ENCODE results near the gene SCFD2.
"Not testable (repeated sequence)": the region's sequence is repeated elsewhere in the genome, so short reads cannot be mapped to it uniquely, and the experiment has no call there.

The SCFD2 gene

DNA sequence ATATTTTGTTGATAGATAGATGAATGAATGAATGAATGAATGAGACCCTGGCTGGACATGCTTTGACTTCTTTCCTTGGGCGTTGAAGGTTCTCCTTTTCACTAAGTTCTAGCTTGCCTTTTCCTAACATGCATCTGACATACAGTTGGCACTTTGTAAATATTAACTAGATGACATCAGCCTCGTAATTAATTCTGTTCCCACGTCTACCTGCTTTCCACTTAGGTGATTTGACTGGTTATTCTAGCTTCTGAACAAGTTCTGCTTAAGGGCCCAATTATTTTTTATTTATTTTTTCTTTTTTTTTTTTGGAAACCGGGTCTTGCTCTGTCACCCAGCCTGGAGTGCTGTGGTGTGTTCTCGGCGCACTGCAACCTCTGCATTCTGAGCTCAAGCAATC lies 517.6 kb downstream of the SCFD2 start:
- no peak for DNase-seq (ENCODE audit: low read depth)

DNA sequence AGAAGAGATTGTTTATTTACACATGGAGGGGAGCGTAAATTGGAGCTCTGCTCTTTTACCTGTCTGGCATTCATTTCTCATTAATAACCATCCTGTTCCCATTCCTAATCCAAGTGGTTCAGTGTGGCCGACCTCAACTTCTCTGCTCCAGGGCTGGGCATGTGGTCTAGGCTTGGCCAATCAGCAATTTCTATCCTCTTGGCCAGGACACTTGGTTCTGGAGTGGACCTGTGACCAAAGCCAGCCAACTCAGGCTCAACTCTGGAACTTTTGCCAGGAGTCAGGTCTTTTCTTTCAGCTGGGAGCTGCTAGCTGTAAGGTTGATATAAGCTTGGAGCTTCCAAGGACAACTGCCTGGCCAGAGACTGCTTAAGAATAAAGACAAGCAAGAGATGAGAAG lies 519.4 kb downstream of the SCFD2 start:
- no peak for DNase-seq (ENCODE audit: low read depth)

DNA sequence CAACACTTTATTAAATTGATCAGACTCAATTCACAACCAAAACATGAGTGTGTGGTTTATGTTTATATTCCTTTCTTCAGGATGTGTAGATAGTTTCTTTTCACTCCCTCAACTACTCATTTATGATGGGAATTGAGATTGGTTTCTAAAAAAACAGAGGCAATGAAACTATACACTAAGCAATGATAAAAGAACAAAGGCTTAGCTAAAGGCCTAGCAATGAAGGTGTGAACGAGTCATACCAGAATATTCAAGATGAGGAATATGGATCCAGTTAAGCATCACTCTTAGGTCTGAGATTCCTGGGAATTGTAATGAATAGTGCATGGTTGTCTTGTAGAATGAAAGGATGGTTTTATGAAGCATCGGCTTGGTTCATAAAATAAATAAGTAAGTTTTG lies 521.3 kb downstream of the SCFD2 start:
- DNase-seq (ENCODE audit: low read depth), result no peak

DNA sequence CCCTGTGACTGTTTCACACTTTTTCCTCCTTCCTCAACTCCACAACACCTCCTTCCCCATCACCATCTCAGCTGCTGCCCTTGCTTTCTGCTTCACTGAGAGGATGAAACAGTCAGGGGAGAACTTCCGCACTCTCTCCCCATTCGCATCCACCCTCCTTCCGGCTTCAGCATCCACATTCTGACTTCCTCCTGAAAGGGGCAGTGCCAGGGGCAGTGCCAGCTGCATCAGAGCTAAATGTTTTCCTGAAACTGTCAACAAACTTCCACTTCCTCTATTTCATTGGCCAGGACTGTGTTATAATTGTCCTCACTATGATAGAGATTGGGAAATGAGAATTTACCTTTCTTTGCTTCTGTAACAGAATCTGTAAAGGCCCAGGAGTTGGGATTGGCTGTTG lies 521.9 kb downstream of the SCFD2 start:
- DNase-seq (ENCODE audit: low read depth), result no peak

DNA sequence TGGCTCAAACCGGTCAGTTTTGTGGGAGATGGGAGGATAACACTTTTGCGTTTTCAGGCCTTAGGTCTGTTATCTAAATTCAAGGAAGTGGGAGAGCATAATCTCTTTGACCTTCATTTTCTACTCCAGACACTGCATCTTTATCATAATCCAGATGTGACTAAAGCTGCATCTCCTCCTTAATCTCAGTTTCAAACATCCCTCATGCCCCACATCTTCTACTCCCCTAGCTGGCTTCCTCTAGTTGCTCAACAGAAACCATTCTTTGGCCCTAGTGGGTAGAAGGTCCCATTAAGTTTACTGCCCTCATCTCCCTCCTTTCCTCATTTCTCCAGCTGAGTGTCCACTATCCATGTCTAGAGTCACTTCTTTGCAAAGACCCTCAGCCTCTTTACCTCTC lies 522.5 kb downstream of the SCFD2 start:
- DNase-seq (ENCODE audit: low read depth), result no peak

DNA sequence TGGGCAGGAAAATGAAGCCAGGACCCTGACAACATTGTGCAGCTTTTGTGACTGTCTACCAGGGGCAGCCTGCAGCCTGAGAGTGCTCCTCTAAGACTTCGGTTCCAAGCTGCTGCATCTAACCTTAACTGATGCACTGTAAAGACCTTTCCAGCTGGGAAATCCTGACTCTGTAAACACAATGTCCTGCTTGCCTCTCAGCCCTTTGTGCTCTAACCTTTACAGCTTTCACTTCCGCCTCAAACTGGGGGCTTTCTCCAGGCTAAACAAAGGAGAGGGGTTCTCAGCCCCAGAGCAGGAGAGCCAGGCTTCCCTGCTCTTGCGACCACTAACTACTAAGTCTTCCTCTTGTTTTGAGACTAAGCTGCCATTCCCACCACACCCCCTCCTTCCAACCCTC lies 523.1 kb downstream of the SCFD2 start:
- DNase-seq (ENCODE audit: low read depth), result no peak

DNA sequence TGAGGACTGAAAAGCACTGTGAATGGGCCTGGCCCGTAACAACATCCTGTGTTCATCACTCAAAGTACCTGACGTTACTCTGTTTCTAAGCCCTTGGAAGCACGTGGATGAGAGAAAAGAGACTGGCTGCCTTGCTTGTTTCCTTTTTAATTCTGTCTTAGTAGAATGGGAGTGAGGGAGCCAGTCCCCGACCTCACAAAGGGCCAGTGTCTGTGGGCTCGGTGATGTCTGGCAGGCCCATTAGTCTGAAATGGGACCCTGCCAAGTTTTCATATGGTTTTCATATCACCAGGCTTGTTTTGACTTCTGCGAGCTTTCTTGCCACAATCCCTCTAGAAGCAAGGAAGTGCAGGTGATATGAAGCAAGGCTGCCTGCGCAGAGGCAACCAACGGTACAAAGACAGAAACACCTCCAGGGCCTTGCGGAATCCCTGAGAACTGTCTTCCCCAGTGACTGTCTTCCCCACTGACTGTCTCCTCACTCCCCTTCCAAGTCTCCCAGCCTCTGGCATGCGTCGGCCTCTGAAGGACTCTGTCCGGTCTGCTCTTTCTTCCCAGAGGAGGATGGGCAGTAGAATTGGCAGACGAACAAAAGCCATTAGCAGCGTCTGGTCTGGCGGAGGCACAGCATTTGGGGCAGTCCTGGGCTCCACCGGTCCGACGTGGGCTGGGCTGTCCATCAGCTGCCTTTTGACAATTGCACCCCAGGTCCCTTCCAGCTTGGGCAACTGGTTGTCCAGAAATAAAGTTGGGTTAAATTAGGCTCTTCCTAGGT lies 524.0 kb downstream of the SCFD2 start:
- DNase-seq (ENCODE audit: low read depth), result no peak

DNA sequence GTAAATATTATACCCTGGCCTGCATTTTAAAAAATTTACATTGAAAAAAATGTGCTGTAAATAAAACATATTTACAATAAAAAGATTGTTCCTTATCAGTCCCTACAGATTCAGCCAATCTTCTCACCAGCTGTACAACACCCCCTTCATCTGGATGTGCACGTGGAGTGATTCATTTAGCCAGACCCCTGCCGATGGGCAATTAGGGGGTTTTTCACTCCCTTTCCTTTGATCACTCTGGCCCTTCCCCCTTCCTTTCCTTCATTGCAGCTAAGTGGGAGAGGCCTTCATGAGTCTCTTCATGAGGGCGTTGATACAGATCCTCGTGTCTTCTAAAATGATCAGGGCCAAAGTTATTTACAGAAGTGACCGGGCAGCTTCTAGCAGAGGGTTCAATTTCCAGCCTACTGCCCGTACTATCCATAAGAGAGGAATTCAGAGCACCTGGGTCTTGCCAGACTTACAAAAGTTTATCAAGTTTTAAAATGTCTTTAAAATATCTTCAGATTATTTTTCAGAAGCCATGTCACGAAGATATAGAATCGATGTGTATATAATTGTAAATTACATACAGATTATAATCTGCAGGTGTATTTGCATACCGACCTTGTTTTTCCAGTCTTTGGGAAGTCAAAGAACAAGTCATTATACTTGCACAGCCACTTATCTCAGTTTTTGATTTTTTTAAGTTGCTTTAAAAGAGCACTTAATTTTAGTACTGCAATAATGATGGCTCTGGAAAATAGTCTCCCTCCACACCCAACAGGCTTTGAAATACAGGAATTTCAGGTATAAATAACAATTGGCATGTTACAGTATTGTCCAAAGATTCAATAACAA lies 525.1 kb downstream of the SCFD2 start:
- DNase-seq (ENCODE audit: low read depth), result no peak

DNA sequence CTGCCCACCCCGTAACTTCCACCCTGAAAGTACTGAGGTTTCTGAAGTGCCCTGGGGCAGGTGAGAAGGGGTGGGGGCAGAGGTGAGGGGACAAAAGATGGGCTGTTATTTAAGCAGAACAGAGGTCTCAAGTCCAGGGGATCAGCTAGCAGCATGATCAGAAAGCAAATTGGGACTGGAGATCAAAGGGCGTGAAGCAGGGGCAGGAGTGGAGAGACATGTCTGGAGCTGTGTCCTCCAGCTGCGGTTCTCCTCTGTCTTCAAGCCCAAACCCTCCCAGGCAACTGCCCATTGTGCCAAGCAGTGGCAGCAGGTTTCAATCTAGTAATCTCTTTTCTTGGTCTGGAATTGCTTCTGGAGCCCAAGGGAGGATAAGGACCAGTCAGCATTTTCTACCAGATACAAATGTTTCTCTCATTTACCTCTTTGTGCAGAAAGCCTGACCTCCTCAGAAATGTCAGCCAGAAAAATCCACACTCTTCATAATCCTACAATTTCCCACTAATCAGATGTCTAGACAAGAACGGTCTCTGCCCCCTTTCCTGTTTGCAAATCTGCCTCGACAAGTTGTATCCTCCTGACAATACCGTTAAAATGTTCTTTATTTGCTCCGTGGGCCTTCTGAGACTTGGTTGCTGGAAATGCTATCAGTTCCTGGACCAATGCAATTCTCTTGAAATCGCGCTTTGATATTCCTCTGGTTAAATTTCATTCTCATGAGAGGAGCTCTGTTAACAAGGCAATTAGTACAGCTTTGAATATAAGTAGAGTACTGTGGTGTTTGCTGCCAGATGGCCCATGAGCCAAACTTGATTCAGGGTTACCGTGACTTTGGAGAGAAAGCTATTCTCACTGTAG lies 526.9 kb downstream of the SCFD2 start:
- DNase-seq (ENCODE audit: low read depth), result no peak

DNA sequence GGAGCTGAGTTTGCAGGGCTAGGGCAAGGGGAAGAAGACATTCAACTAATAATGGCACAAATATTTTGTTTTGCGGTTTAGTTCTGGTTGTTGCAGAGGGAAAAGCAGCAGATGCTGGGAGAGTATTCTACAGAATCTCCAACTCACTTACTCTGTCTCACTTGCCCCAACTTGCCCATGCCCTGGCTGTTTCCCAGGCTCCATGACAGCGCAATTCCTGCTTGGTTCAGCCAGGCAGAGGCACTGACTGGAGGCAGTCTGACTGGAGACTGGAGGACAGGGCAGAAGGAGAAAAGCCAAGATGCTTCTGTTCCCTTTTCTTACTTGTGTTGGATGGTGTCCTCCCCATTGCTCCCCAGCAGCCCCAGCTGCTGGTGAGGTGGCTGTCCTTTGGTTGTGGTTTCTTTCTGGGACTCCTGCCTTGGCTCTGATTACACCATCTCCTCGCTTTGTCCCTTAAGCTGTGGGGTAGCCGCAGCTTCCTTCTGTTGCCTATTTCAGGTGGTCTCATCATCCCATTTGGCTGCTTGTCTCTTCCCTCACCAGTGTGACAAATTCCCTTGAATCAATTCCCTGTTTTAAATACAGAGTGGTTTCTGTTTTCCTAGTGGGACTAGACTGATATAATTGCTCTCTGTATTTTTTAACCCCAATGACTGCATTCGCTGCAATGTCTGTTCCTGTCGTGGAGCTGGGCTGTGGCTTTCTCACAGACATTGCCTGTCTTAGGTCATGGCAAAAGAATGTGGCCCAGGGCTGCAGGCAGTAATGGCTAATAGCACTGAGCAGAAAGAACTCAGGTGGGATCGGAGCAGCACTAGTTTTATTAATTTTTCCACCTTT lies 527.9 kb downstream of the SCFD2 start:
- DNase-seq (ENCODE audit: low read depth), result no peak

DNA sequence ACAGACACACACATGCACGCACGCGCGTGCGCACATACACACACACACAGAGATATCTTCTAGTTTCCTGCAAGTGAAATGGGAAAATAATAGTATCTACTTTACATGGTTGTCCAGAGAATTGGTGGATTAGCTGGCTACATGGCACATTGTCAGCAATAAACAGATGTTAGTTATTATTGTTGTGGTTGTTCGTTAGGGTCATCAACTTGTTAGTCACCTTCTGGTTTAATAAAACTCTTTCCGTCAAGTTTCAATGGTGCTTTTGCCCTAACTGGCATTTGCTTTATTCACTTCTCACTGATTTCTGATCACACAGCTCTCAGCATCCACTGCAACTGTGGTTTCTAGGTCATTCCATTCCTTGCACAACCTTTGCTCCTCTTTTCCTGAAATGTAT lies 529.2 kb downstream of the SCFD2 start:
- no peak for DNase-seq (ENCODE audit: low read depth)

DNA sequence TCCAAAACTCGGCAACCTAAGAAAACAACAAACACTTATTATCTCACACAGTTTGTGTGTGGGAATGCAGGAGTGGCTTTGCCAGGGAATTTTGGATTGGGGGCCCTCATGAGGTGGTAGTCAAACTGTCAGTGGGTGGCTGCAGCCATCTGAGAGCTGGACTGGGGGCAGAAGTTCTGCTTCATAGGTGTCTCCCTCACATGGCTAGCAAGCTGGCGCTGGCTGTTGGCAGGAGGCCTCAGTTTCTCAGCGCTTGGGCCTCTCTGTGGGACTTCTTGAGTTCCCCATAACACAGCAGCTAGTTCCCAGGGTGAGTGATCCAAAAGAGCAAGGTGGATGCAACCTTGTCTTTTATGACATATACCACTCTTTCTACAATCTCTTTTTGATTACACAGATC lies 529.7 kb downstream of the SCFD2 start:
- no peak for DNase-seq (ENCODE audit: low read depth)

DNA sequence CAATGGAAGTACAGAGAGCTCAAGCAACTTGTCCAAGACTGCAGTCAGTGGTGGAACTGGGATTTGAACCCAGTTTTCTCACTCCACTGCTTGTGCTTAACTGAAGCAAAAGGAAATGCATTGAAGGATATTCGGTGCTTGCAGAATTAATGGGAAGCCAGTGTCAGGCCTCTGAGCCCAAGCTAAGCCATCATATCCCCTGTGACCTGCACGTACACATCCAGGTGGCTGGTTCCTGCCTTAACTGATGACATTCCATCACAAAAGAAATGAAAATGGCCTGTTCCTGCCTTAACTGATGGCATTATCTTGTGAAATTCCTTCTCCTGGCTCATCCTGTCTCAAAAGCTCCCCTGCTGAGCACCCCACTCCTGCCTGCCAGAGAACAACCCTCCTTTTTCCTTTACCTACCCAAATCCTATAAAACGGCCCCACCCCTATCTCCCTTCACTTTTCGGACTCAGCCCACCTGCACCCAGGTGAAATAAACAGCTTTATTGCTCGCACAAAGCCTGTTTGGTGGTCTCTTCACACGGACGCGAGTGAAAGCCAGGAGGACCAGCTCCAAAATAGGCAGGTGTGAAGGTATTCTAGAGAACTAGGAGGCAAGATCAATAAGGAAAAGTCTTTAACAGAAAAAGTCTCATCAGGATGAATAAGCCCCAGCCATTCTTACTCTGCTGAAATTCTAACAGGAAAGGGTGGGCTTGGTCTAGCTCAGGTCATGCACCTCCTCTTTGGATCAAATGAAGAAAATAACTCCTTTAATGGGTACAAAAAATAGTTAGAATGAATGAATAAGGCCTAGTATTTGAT lies 531.0 kb downstream of the SCFD2 start:
- not testable (repeated sequence) for DNase-seq (ENCODE audit: low read depth)

DNA sequence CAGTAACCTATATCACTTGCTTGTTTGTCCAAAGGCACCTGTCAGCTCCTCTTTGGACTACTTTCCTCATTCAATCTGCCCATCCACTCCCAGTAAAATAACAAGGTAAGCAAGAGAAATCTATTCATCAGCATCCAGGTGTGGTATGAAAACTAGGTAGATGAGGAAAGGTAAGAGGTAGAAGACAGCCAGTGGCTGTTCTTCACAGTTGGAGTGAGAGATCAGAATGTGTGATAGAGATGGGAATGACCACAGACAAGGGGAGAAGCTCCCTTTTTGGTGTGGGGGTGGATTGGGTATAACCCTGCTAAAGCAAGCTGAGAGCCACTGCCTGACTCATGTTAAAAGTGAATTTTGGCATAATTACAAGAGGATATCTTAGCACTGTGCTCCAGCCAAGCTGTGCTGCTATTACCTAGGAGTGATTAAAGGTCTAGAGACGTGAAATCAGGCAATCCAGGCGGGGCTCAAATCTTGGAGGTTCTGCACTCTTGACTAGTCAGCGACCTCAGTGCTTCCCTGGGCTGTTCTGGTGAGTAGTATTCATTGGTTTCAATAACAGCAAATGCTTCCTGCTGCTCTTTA lies 531.8 kb downstream of the SCFD2 start:
- no peak for DNase-seq (ENCODE audit: low read depth)

DNA sequence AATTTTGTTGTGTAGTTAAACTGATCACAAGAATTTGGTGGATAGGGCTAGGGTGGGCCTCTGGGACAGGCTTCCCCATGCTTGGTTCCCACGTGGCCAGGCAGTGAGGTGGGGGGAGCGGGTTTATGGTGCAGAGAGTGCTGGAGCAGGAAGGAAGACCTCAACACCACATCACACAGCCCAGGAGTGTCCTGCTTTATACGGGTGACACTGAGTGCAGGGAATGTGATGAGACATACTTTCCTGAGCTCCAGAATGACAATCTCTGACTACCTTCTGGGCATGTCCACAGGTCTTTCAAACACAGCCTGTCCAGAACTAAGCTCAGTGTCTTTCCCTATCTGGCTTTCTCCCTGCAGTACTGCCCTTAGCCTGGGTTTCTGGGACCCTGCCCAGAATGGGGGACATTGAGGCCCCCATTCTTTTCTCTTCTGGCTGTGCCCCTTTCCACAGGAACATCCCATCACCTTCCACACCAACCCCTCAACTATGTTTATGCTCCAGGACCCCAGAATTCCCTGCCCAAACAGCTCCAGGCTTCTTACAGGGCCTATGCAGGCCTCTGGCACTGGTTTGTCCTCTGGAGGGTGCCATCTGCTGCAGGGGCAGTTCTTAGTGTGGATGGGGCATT lies 540.3 kb downstream of the SCFD2 start:
- DNase-seq (ENCODE audit: low read depth), result no peak

DNA sequence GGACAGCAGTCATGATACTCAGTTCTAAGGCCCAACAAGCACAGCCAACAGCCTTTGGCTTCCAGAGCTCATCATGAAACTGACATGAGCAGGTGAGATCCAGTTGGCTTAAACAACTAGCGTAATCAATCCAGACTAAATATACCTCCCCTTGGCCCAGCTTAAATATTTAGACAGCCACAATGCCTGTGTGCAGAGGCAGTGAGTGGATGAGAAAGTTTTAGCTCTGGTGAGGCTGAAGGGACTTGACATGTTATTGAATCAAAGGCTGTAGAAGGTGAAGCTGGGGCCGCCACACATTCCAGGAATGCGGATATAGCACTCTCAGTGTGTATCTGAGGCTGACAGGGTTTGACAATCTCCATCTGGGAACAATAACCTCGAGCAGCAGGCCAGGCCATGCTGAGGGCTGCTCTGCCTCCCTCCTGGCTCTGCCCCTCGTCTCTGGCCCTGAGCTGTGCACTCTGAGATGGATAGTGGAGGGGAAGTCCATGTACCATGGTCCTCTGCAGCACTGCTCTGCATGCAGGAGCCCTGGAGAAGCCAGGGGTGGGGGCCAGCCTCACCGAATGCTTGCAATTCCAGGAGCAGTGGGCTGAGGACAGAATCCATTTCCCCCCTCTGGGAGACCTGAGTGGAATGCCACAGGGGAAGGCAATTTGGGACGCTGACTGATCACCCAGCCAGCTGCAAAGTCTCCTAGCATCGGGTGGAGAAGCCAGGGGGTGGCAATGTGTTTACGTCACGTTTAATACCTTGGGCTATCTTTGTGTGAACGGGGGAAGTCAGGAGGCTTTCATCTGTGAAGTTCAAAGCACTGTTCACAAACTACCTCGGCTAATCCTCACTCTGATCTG lies 541.0 kb downstream of the SCFD2 start:
- no peak for DNase-seq (ENCODE audit: low read depth)

DNA sequence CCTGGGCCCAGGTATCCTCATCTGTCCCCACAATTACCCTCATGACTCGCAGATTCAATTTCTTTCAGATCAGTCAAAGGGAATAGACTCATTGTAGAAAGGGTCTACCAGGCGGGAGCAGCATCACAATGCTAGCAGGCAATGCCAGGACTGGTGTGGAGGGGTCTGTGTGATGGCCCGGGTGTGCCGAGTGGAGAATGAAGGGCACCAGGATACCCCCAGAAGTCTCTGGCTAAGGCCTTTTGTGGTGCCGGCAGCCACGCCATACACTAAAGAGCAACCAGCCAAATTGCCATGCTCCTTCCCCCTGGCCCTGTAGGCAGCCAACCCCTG lies 541.6 kb downstream of the SCFD2 start:
- no peak for DNase-seq (ENCODE audit: low read depth)

DNA sequence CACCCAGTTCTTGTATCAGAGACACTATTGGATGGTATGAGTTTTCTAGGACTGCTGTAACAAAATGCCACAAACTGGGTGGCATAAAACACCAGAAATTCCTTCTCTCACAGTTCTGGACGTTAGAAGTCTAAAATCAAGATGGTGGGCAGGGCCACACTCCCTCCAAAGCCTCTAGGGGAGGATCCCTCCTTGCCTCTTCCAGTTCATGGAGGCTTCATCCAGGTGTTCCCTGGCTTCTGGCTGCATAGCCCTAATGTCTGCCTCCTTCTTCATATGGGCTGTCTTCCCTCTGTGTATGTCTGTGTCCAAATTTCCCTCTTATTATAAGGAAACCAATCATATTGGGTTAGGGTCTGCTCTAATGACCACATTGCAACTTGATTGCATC lies 542.2 kb downstream of the SCFD2 start:
- DNase-seq (ENCODE audit: low read depth), result no peak

All from CMK (cell line).